ENCODE measurements around the gene ATP10A. TPM values are rescaled to one million over a fixed set of nuclear protein-coding genes. Genes with fewer than 3 reads are reported as not detected.
A peak's percentile ranks its signal among the peaks of the same experiment; 100 is the strongest.

ATP10A gene
- total and polyA plus RNA-seq, 12 donors: 0.67 to 31.8 (median 16.1) TPM

GRCh38 chr15:25697586-25697985 lies 165.5 kb downstream of the ATP10A start:
- Histone ChIP-seq H3K27me3 (no peaks in the 10 kb centered on the region), H3K9me3 (replicated peaks in 1 of 3) (no peaks in the 10 kb centered on the region), H3K4me3 (no peak overlapping the region), H3K27ac (no peak overlapping the region), H3K4me1 (replicated peaks in 1 of 2) (no peaks in the 10 kb centered on the region), H3K36me3 (replicated peaks in 1 of 2) (peaks cover 0 to 5% of the 10 kb centered on the region in 2 donors)
- WGBS, 4 donors: 65 to 87% (median 71%) methylated on average over 1 of the region's 1 CpG
- no peak for DNase-seq
- intact Hi-C loops (cut with DNase I): no loop called here
- no peak for TF ChIP-seq CTCF (IDR thresholded peaks at IDR 0.05)
- TF ChIP-seq POLR2A (IDR thresholded peaks at IDR 0.05): no peak

GRCh38 chr15:25695875-25696760 lies 167.0 kb downstream of the ATP10A start:
- Histone ChIP-seq H3K27ac (no peak overlapping the region), H3K9me3 (replicated peaks in 1 of 3) (no peaks in the 10 kb centered on the region), H3K4me1 (replicated peaks in 1 of 2) (no peaks in the 10 kb centered on the region), H3K27me3 (no peaks in the 10 kb centered on the region), H3K36me3 (replicated peaks in 1 of 2) (peaks cover 0 to 5% of the 10 kb centered on the region in 2 donors), H3K4me3 (no peak overlapping the region)
- no peak for TF ChIP-seq CTCF (IDR thresholded peaks at IDR 0.05)
- TF ChIP-seq POLR2A (IDR thresholded peaks at IDR 0.05): no peak
- 81 to 89% (median 88%) methylated on average over 17 of the region's 17 CpGs for WGBS, 4 donors
- DNase-seq: no peak
- intact Hi-C loops (cut with DNase I): no loop called here

- H3K27me3 ChIP-seq: no peaks in the 10 kb centered on the region
- intact Hi-C loops (cut with DNase I): loop anchor here in 1 of 2 donors (5.0 kb wide), 1 partner anchor 237 kb away; no protein-coding TSS in a partner anchor
- 73 to 85% (median 80%) methylated on average over 15 to 19 of the region's 19 CpGs for WGBS, 4 donors
- no peak overlapping the region for H3K4me3 ChIP-seq
- TF ChIP-seq CTCF (IDR thresholded peaks at IDR 0.05) (no peak), POLR2A (IDR thresholded peaks at IDR 0.05) (no peak)
- H3K4me1 ChIP-seq (replicated peaks in 1 of 2): no peaks in the 10 kb centered on the region
- no peak overlapping the region for H3K27ac ChIP-seq
- peaks cover 0 to 5% of the 10 kb centered on the region in 2 donors for H3K36me3 ChIP-seq (replicated peaks in 1 of 2)
- H3K9me3 ChIP-seq (replicated peaks in 1 of 3): no peaks in the 10 kb centered on the region
- DNase-seq: no peak
These were observed 168.3 kb downstream of the ATP10A start for GRCh38 chr15:25694823-25695312.

- Histone ChIP-seq H3K4me1 (replicated peaks in 1 of 2) (no peaks in the 10 kb centered on the region), H3K27ac (peak overlapping the region in 1 of 5 donors; percentile 40), H3K36me3 (replicated peaks in 1 of 2) (peaks cover 0 to 5% of the 10 kb centered on the region in 2 donors), H3K4me3 (no peak overlapping the region), H3K27me3 (no peaks in the 10 kb centered on the region), H3K9me3 (replicated peaks in 1 of 3) (no peaks in the 10 kb centered on the region)
- TF ChIP-seq POLR2A (IDR thresholded peaks at IDR 0.05) (no peak), CTCF (IDR thresholded peaks at IDR 0.05) (peak in 1 of 6 experiments; percentile 18)
- intact Hi-C loops (cut with DNase I): loop anchor here in 1 of 2 donors (5.0 kb wide), 1 partner anchor 238 kb away; no protein-coding TSS in a partner anchor
- WGBS, 4 donors: 65 to 73% (median 71%) methylated on average over 2 to 4 of the region's 4 CpGs
- no peak for DNase-seq
These were observed 168.9 kb downstream of the ATP10A start for GRCh38 chr15:25694239-25694584.

Measured in adrenal gland (tissue), 12 donors.